H1 (cell line): Measurements from ENCODE around the gene DOHH. TPM values are rescaled to one million over a fixed set of nuclear protein-coding genes. Genes with fewer than 3 reads are reported as not detected.

Experiments
- CTCF ChIA-PET: fragments of 300-600 bp; sonication (Branson Sonifier 250); formaldehyde crosslinking; loops from one replicate; lab custom pipeline; 2021; ENCODE audit not compliant: partially characterized antibody; lab: Charles Lee
- POLR2A ChIA-PET: fragments of 300-600 bp; sonication (Branson Sonifier 250); formaldehyde crosslinking; loops from one replicate; lab custom pipeline; 2021; ENCODE audit warnings: inconsistent platforms; ENCODE audit not compliant: partially characterized antibody; lab: Charles Lee
- DNase-seq, 2 experiments: peaks; one replicate each; pipeline versions ENCODE4 v3.0.0 to v3.0.0-alpha.2; 2010 to 2022; ENCODE audit warnings: low spot score in 2 of 2, low read depth in 1 of 2, mixed read lengths in 1 of 2
- FAIRE-seq: peaks from 2 replicates; lab custom pipeline; 2011; peaks lifted over from hg19 to GRCh38; lab: Jason Lieb, UNC
- H2AFZ ChIP-seq: 2 replicates; pipeline ENCODE4 v1.8.1; 2012; ENCODE audit warnings: low read length, inconsistent platforms
- H2AK5ac ChIP-seq: 2 replicates; pipeline ENCODE4 v1.6.1; 2013; ENCODE audit warnings: low read depth, low read length
- H2BK120ac ChIP-seq: replicated peaks from 2 replicates; pipeline ENCODE3; 2013; ENCODE audit warnings: low read depth, low read length, inconsistent platforms
- H2BK12ac ChIP-seq: 2 replicates; pipeline ENCODE4 v1.6.1; 2013; ENCODE audit warnings: low read depth, low read length
- H2BK15ac ChIP-seq: 2 replicates; pipeline ENCODE4 v1.6.1; 2013; ENCODE audit warnings: low read length
- H2BK20ac ChIP-seq: 2 replicates; pipeline ENCODE4 v1.6.1; 2013; ENCODE audit warnings: low read length
- H2BK5ac ChIP-seq: 2 replicates; pipeline ENCODE4 v1.6.1; 2013; ENCODE audit warnings: low read depth, low read length
- H3K14ac ChIP-seq: 2 replicates; pipeline ENCODE4 v1.6.1; 2013; ENCODE audit warnings: inconsistent platforms; ENCODE audit not compliant: insufficient read length
- H3K18ac ChIP-seq: 2 replicates; pipeline ENCODE4 v1.6.1; 2013; ENCODE audit warnings: low read length; ENCODE audit errors: extremely low read depth
- H3K23ac ChIP-seq: 2 replicates; pipeline ENCODE4 v1.6.1; 2013; ENCODE audit warnings: inconsistent platforms; ENCODE audit not compliant: insufficient read length
- H3K23me2 ChIP-seq: 2 replicates; pipeline ENCODE4 v1.6.1; 2013; ENCODE audit warnings: low read depth, low read length
- H3K27ac ChIP-seq: 2 replicates; pipeline ENCODE4 v1.6.1; 2011; ENCODE audit warnings: low read depth, low read length, inconsistent platforms
- H3K27me3 ChIP-seq, 4 experiments: replicated peaks in 1 of 4; 1 replicate in 1 of 4; 2 replicates in 3 of 4; pipeline versions ENCODE4 v1.6.1 to v1.8.1; 2011 to 2013; ENCODE audit warnings: low read length in 3 of 4, mild to moderate bottlenecking in 3 of 4, inconsistent platforms in 2 of 4, mixed read lengths in 2 of 4, moderate library complexity in 1 of 4; ENCODE audit not compliant: control insufficient read depth in 3 of 4, insufficient read depth in 3 of 4; ENCODE audit errors: extremely low read depth in 1 of 4
- H3K36me3 ChIP-seq, 4 experiments: 2 replicates each; pipeline versions ENCODE4 v1.6.1 to v1.8.1; 2011 to 2013; ENCODE audit warnings: mild to moderate bottlenecking in 4 of 4, low read length in 3 of 4, moderate library complexity in 2 of 4, control low read depth in 1 of 4, inconsistent platforms in 1 of 4; ENCODE audit not compliant: insufficient read depth in 4 of 4, control insufficient read depth in 2 of 4
- H3K4ac ChIP-seq: replicated peaks from 2 replicates; pipeline ENCODE3; 2013; ENCODE audit warnings: low read length, low read depth, mixed read lengths, inconsistent platforms; ENCODE audit not compliant: insufficient read length
- H3K4me1 ChIP-seq, 4 experiments: replicated peaks in 1 of 4; 1 replicate in 1 of 4; 2 replicates in 3 of 4; pipeline versions ENCODE4 v1.6.1 to v1.8.1; 2011 to 2013; ENCODE audit warnings: low read length in 3 of 4, inconsistent platforms in 2 of 4, mixed read lengths in 1 of 4; ENCODE audit not compliant: insufficient read depth in 4 of 4, control insufficient read depth in 3 of 4
- H3K4me2 ChIP-seq, 2 experiments: 2 replicates each; pipeline versions ENCODE4 v1.6.1 to v1.8.1; 2011 to 2013; ENCODE audit warnings: low read depth in 2 of 2, low read length in 2 of 2, control low read depth in 1 of 2, inconsistent platforms in 1 of 2, mild to moderate bottlenecking in 1 of 2; ENCODE audit not compliant: insufficient read depth in 1 of 2
- H3K4me3 ChIP-seq, 4 experiments: fragments of 200-600, 300-600 bp in 1 of 4; sonication (generic), shearing (Covaris generic), sonication (Bioruptor Twin) in 1 of 4; 2 replicates each; pipeline versions ENCODE4 v1.5.1 to v1.8.1; 2011 to 2016; ENCODE audit warnings: low read length in 4 of 4, low read depth in 3 of 4, control low read depth in 2 of 4, inconsistent platforms in 2 of 4, mild to moderate bottlenecking in 2 of 4, mixed read lengths in 1 of 4, moderate library complexity in 1 of 4; ENCODE audit not compliant: insufficient read depth in 2 of 4; ENCODE audit errors: extremely low read depth in 1 of 4
- H3K56ac ChIP-seq: replicated peaks from 2 replicates; pipeline ENCODE3; 2013; ENCODE audit warnings: low read depth, mild to moderate bottlenecking, mixed read lengths, low read length, inconsistent platforms; ENCODE audit not compliant: insufficient read length
- H3K79me1 ChIP-seq: 2 replicates; pipeline ENCODE4 v1.6.1; 2013; ENCODE audit warnings: low read depth, low read length, control low read depth
- H3K79me2 ChIP-seq, 2 experiments: 2 replicates each; pipeline versions ENCODE4 v1.6.1 to v1.8.1; 2012 to 2013; ENCODE audit warnings: low read length in 2 of 2, mild to moderate bottlenecking in 2 of 2, inconsistent platforms in 1 of 2; ENCODE audit not compliant: insufficient read depth in 2 of 2, control insufficient read depth in 1 of 2
- H3K9ac ChIP-seq, 4 experiments: replicated peaks in 1 of 4; 1 replicate in 1 of 4; 2 replicates in 3 of 4; pipeline versions ENCODE4 v1.6.1 to v1.8.1; 2011 to 2013; ENCODE audit warnings: low read depth in 3 of 4, low read length in 3 of 4, control low read depth in 2 of 4, mild to moderate bottlenecking in 2 of 4, moderate library complexity in 2 of 4, inconsistent platforms in 1 of 4; ENCODE audit errors: extremely low read depth in 1 of 4
- H3K9me3 ChIP-seq, 2 experiments: 2 replicates each; pipeline versions ENCODE4 v1.6.1 to v1.8.1; 2012 to 2013; ENCODE audit warnings: mild to moderate bottlenecking in 2 of 2, moderate library complexity in 2 of 2, control low read depth in 1 of 2, inconsistent platforms in 1 of 2, low read depth in 1 of 2, low read length in 1 of 2, mixed read lengths in 1 of 2; ENCODE audit not compliant: insufficient read depth in 2 of 2
- H4K20me1 ChIP-seq, 2 experiments: replicated peaks in 1 of 2; 2 replicates each; pipeline versions ENCODE3 to v1.8.1; 2011 to 2013; ENCODE audit warnings: inconsistent platforms in 2 of 2, low read length in 2 of 2, mild to moderate bottlenecking in 1 of 2; ENCODE audit not compliant: insufficient read depth in 2 of 2, control insufficient read depth in 1 of 2
- H4K5ac ChIP-seq: 2 replicates; pipeline ENCODE4 v1.6.1; 2013; ENCODE audit warnings: low read length, low read depth, mixed read lengths, inconsistent platforms; ENCODE audit not compliant: insufficient read length
- H4K8ac ChIP-seq: 2 replicates; pipeline ENCODE4 v1.8.0; 2013; ENCODE audit warnings: mild to moderate bottlenecking, moderate library complexity, low read length, inconsistent platforms; ENCODE audit not compliant: insufficient read depth; ENCODE audit errors: extremely low read depth
- H4K91ac ChIP-seq: replicated peaks from 2 replicates; pipeline ENCODE3; 2013; ENCODE audit warnings: low read length, mixed read lengths, inconsistent platforms; ENCODE audit not compliant: insufficient read length
- BCL11A ChIP-seq, 2 experiments: IDR thresholded peaks; one replicate each; pipeline ENCODE4 v1.6.1; 2011; ENCODE audit warnings: low read depth in 2 of 2, low read length in 2 of 2, mild to moderate bottlenecking in 2 of 2
- EP300 ChIP-seq, 2 experiments: IDR thresholded peaks; 1 replicate in 1 of 2; 2 replicates in 1 of 2; pipeline ENCODE4 v1.6.1; 2011 to 2012; ENCODE audit warnings: low read depth in 2 of 2, low read length in 2 of 2, mild to moderate bottlenecking in 2 of 2, borderline replicate concordance in 1 of 2, inconsistent platforms in 1 of 2, moderate library complexity in 1 of 2
- EZH2 ChIP-seq: fragments of 200-600 bp; sonication (generic); IDR thresholded peaks from 2 replicates; pipeline ENCODE4 v1.7.1; 2012; ENCODE audit warnings: low read depth, mild to moderate bottlenecking, moderate library complexity, low read length, inconsistent platforms; ENCODE audit not compliant: severe bottlenecking
- NANOG ChIP-seq: IDR thresholded peaks from 2 replicates; pipeline ENCODE4 v1.6.1; 2011; ENCODE audit warnings: low read length, low read depth, mild to moderate bottlenecking, inconsistent platforms; ENCODE audit not compliant: insufficient read depth, poor library complexity, severe bottlenecking
- NRF1 ChIP-seq: IDR thresholded peaks from 2 replicates; pipeline ENCODE4 v1.6.1; 2011; ENCODE audit warnings: mild to moderate bottlenecking, low read depth, low read length, improper control_type of control experiment
- POLR2AphosphoS5 ChIP-seq: IDR thresholded peaks from 2 replicates; pipeline ENCODE4 v1.6.1; 2011; ENCODE audit warnings: low read depth, low read length
- RAD21 ChIP-seq, 2 experiments: IDR thresholded peaks in 1 of 2; conservative IDR thresholded peaks in 1 of 2; 2 replicates each; pipeline ENCODE4 v1.6.1; 2011; ENCODE audit warnings: low read depth in 2 of 2, low read length in 2 of 2, improper control_type of control experiment in 1 of 2, inconsistent platforms in 1 of 2, mild to moderate bottlenecking in 1 of 2, moderate library complexity in 1 of 2
- RBBP5 ChIP-seq: IDR thresholded peaks from 2 replicates; pipeline ENCODE4 v1.7.1; 2012; ENCODE audit warnings: low read depth, mild to moderate bottlenecking, inconsistent platforms, low read length, moderate library complexity, borderline replicate concordance
- SP4 ChIP-seq: IDR thresholded peaks from 2 replicates; pipeline ENCODE4 v1.6.1; 2012; ENCODE audit warnings: low read length, inconsistent platforms
- WGBS, 2 experiments: shearing (Covaris generic) in 1 of 2; methylation state at CpG; one replicate each; pipeline versions ENCODE4 v1.1.6 to v1.1.7; 2013 to 2015; ENCODE audit warnings: low lambda C conversion rate in 2 of 2, mixed read lengths in 2 of 2, inconsistent platforms in 1 of 2, low coverage in 1 of 2, missing lambda C conversion rate in 1 of 2; ENCODE audit not compliant: insufficient replicate concordance in 2 of 2, insufficient coverage in 1 of 2, insufficient read length in 1 of 2; ENCODE audit errors: extremely low coverage in 1 of 2, missing lambda C conversion rate in 1 of 2; 5-methylcytosine and 5-hydroxymethylcytosine counted together
- polyA plus RNA-seq, 7 experiments: library from polyadenylated mRNA; depleted of rRNA in 3 of 7; stranded (reverse) in 5 of 7; unstranded in 2 of 7; fragments of >200 nt in 5 of 7; fragments of 200-250 nt in 2 of 7; gene quantifications; 1 replicate in 5 of 7; 2 replicates in 1 of 7; 4 replicates in 1 of 7; pipeline versions ENCODE4 v1.2.1 to v1.2.3, GENCODE V29; 2011 to 2013; ENCODE audit warnings: missing spikeins in 2 of 7, mixed read lengths in 2 of 7
- total RNA-seq: library from RNA; stranded (reverse); fragmentation: NEBNext Ultra II Directional; extraction: Animal tissue kit (Norgen Biotek cat#: 25700); gene quantifications from 2 replicates; pipeline ENCODE4 v1.2.1, GENCODE V29; 2021
- TF ChIP-seq, protein P1 (sequence below), 3 experiments: IDR thresholded peaks; 1 replicate in 2 of 3; 2 replicates in 1 of 3; pipeline versions ENCODE4 v1.5.1 to v1.6.1; 2011; ENCODE audit warnings: low read length in 3 of 3, mild to moderate bottlenecking in 3 of 3, inconsistent platforms in 2 of 3, low read depth in 1 of 3, moderate library complexity in 1 of 3; ENCODE audit not compliant: insufficient read depth in 1 of 3; ENCODE audit errors: control extremely low read depth in 1 of 3

The DOHH gene
- total and polyA plus RNA-seq, 2 of the 8 experiments (the other 6 are each of a cell fraction or from before 2014, with no cell fraction given) = 7.3 to 17.7 TPM

DNA sequence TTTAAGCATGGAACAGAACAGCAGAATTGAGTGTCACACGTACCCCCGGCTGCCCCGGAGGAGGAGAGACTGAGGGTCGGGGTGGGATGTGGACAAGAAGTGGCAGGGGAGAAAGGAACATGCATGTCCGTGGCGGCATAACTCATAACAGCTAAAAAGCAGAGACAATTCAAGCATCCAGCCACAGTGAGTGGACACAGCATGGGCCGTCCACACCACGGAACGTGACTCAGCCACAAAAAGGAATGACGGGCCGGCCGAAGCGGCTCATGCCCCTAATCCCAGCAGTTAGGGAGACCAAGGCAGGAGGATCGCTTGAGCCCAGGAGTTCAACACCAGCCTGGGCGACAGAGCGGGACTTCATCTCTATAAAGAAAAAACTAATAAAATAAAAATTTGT, 7.6 kb downstream of the DOHH start:
- FAIRE-seq = no peak

More for the DNA sequence above, 7.6 kb downstream of the DOHH start:
- no peak overlapping the region for H3K4me3 ChIP-seq
- H4K20me1 ChIP-seq = peaks cover 1 to 10% of the 10 kb centered on the region in 2 experiments
- peaks cover 4 to 30% (median 16%) of the 10 kb centered on the region in 4 experiments; a peak in 7 of 8 replicates for H3K36me3 ChIP-seq
- ChIA-PET CTCF (interaction anchor here (1.9 to 2.5 kb wide), 2 partner anchors 9 to 13 kb away, joined by 9 to 30 read pairs; partner anchors contain the start of genes SMIM24 and SMIM44), POLR2A (interaction anchor here (2.2 kb wide), 1 partner anchor 7 kb away, joined by 9 read pairs; no protein-coding TSS in a partner anchor)
- H3K9me3 ChIP-seq = no peaks in the 10 kb centered on the region
- no peak overlapping the region for H3K27ac ChIP-seq
- peaks cover 0 to 7% of the 10 kb centered on the region in 2 experiments; a peak in 2 of 4 replicates for H3K79me2 ChIP-seq
- no peak overlapping the region for H4K91ac ChIP-seq
- H3K14ac ChIP-seq = no peak overlapping the region
- no peak overlapping the region for H2BK20ac ChIP-seq
- H3K23me2 ChIP-seq = no peaks in the 10 kb centered on the region; the same call in 1 of the 2 replicates
- H4K5ac ChIP-seq = no peak overlapping the region
- no peak for TF ChIP-seq EZH2
- no peak for TF ChIP-seq RAD21 (IDR thresholded peaks at IDR 0.05 in 1 of 2, conservative IDR thresholded peaks at IDR 0.05 in 1 of 2; ENCODE audit: low read depth in 2 of 2, low read length in 2 of 2)
- no peak for TF ChIP-seq NANOG
- TF ChIP-seq SP4 = no peak
- no peak for TF ChIP-seq POLR2AphosphoS5
- TF ChIP-seq, protein P1, sequence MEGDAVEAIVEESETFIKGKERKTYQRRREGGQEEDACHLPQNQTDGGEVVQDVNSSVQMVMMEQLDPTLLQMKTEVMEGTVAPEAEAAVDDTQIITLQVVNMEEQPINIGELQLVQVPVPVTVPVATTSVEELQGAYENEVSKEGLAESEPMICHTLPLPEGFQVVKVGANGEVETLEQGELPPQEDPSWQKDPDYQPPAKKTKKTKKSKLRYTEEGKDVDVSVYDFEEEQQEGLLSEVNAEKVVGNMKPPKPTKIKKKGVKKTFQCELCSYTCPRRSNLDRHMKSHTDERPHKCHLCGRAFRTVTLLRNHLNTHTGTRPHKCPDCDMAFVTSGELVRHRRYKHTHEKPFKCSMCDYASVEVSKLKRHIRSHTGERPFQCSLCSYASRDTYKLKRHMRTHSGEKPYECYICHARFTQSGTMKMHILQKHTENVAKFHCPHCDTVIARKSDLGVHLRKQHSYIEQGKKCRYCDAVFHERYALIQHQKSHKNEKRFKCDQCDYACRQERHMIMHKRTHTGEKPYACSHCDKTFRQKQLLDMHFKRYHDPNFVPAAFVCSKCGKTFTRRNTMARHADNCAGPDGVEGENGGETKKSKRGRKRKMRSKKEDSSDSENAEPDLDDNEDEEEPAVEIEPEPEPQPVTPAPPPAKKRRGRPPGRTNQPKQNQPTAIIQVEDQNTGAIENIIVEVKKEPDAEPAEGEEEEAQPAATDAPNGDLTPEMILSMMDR (IDR thresholded peaks at IDR 0.05; ENCODE audit: control extremely low read depth in 1 of 3, insufficient read depth in 1 of 3, low read depth in 1 of 3, low read length in 3 of 3) = no peak
- TF ChIP-seq BCL11A (IDR thresholded peaks at IDR 0.05; ENCODE audit: low read depth in 2 of 2, low read length in 2 of 2) = no peak
- no peak for TF ChIP-seq NRF1
- TF ChIP-seq EP300 (IDR thresholded peaks at IDR 0.05; ENCODE audit: borderline replicate concordance in 1 of 2, low read depth in 2 of 2, low read length in 2 of 2) = no peak
- no peak for TF ChIP-seq RBBP5
- TF ChIP-seq, all 59 proteins: peak for 0
- H3K56ac ChIP-seq = no peak overlapping the region
- no peak overlapping the region for H3K4ac ChIP-seq
- no peak overlapping the region for H2BK12ac ChIP-seq
- 91% methylated on average over 16 of the region's 16 CpGs; no CpG with 5 or more reads in 1 of the 2 experiments for WGBS, 2 experiments
- H3K27me3 ChIP-seq = no peaks in the 10 kb centered on the region
- no peak overlapping the region for H3K4me2 ChIP-seq
- no peak overlapping the region for H3K9ac ChIP-seq
- H2AK5ac ChIP-seq = no peak overlapping the region
- no peak overlapping the region for H2AFZ ChIP-seq
- no peak overlapping the region for H4K8ac ChIP-seq
- DNase-seq = no peak
- H3K4me1 ChIP-seq = no peaks in the 10 kb centered on the region
- H3K18ac ChIP-seq = no peak overlapping the region
- H2BK120ac ChIP-seq = no peak overlapping the region
- H3K79me1 ChIP-seq = no peaks in the 10 kb centered on the region; the same call in none of the 2 replicates
- H2BK15ac ChIP-seq = no peak overlapping the region
- no peak overlapping the region for H3K23ac ChIP-seq
- no peak overlapping the region for H2BK5ac ChIP-seq
